Upper lobe of left lung (tissue), 6 donors: ENCODE results near the gene ERICH4. TPM values are rescaled to one million over a fixed set of nuclear protein-coding genes. Genes with fewer than 3 reads are reported as not detected.

ENCODE experiments used
- ATAC-seq, 2 donors: fragments of 200-7000 bp; cut with Tn5 transposase; one replicate each; pipeline ENCODE4 v1.9.1; 2022; ENCODE audit warnings: mild to moderate bottlenecking in 2 of 2, moderate library complexity in 2 of 2; ENCODE audit not compliant: low FRiP score in 2 of 2
- DNase-seq, 2 donors: peaks; one replicate each; pipeline ENCODE4 v3.0.0-alpha.2; 2019 to 2020
- H3K27ac ChIP-seq, 4 donors: fragments of 200-600 bp; sonication (generic); one replicate each; pipeline ENCODE4 v1.5.1; 2016 to 2019
- H3K27me3 ChIP-seq, 4 donors: fragments of 200-600 bp; sonication (generic); one replicate each; pipeline ENCODE4 v1.5.1; 2017 to 2019
- H3K36me3 ChIP-seq, 4 donors: fragments of 200-600 bp; sonication (generic); one replicate each; pipeline ENCODE4 v1.5.1; 2016 to 2019
- H3K4me1 ChIP-seq, 4 donors: fragments of 200-600 bp; sonication (generic); one replicate each; pipeline ENCODE4 v1.5.1; 2018 to 2019
- H3K4me3 ChIP-seq, 4 donors: fragments of 200-600 bp; sonication (generic); one replicate each; pipeline ENCODE4 v1.5.1; 2017 to 2019; ENCODE audit warnings: mild to moderate bottlenecking in 2 of 4, moderate library complexity in 1 of 4
- H3K9me3 ChIP-seq, 4 donors: fragments of 200-600 bp; sonication (generic); one replicate each; pipeline ENCODE4 v1.5.1; 2018 to 2019
- EP300 ChIP-seq, 4 donors: sonication (generic); formaldehyde crosslinking; IDR thresholded peaks; one replicate each; pipeline ENCODE4 v1.5.1; 2017; ENCODE audit warnings: antibody characterized with exemption in 4 of 4, control low read depth in 2 of 4
- POLR2A ChIP-seq, 4 donors: fragments of 450-650 bp; IDR thresholded peaks; one replicate each; pipeline ENCODE4 v1.5.1; 2016 to 2017; ENCODE audit warnings: antibody characterized with exemption in 4 of 4, mild to moderate bottlenecking in 2 of 4
- POLR2AphosphoS5 ChIP-seq, 2 donors: sonication (generic); formaldehyde crosslinking; IDR thresholded peaks; one replicate each; pipeline ENCODE4 v1.5.1; 2017; ENCODE audit warnings: antibody characterized with exemption in 2 of 2
- WGBS, 2 donors: methylation state at CpG; one replicate each; pipeline ENCODE4 v1.1.5; 2017 to 2018; 5-methylcytosine and 5-hydroxymethylcytosine counted together
- total RNA-seq, 6 donors: library from RNA; depleted of rRNA in 4 of 6; stranded (reverse); fragments of >200 nt in 4 of 6; gene quantifications; one replicate each; pipeline versions ENCODE4 v1.1.0 to v1.2.1, GENCODE V29; 2016 to 2021
- TF ChIP-seq, protein P1 (sequence below), 6 experiments: fragments of 450-650 bp in 4 of 6; fragments of 200-600 bp in 2 of 6; sonication (generic) in 2 of 6; IDR thresholded peaks; one replicate each; pipeline ENCODE4 v1.5.1; 2016 to 2019; ENCODE audit warnings: antibody characterized with exemption in 6 of 6
- donor health status: DM: no; HTN: no; CAD: no; lungs with moderate emphysema.
- donor health status: DM: no; HTN: yes; CAD: no; lungs with severe emphysema.

Gene ERICH4, protein sequence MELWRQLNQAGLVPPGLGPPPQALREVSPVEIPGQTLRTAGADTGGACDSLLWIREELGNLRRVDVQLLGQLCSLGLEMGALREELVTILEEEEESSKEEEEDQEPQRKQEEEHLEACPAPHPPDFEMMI
- total RNA-seq, result not detected

DNA sequence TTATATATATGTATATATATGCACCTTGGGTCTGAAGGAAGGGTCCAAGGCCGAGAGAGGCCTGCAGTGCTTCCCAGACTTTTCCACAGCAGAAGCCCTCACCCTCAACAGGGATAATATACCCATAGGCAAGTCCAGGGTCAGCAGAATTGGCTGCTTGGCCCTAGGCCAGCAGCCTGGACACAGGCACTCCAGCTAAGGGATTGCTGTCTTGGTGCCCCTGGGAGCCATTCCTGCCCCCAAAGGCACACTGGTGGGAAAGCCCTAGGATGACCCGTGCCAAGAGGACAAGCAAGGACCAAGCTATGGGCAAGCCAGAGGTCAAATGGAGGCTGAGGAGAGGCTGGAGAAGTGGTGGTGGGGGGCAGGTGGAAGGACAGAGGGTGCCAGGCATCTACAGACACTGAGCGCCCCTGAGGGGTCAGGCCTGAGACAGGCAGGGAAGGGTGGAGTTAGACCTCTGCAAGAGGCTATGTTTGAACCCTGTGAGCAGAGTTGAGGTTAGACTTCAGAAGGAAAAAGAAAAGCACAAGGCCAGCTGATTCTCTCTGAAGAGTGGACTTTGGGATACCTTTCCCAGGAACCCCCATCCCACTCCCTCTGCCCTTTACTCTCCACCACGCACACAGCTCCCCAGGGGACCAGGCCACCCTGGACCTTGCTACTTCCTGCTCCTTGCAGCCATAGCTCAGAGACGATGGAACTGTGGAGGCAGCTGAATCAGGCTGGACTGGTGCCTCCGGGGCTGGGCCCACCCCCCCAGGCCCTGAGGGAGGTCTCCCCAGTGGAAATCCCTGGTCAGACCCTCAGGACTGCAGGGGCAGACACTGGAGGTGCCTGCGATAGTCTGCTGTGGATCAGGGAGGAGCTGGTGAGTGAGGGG, at the start of gene ERICH4:
Gene ERICH4 (plus strand): TSS at position 684 of the 883 bp plus-strand sequence. CDS start 14 bp downstream, at position 698.
- H3K36me3 ChIP-seq, result peaks cover 0 to 6% (median 2%) of the 10 kb centered on the region in 4 donors
- no peaks in the 10 kb centered on the region for H3K27me3 ChIP-seq
- TF ChIP-seq EP300 (IDR thresholded peaks at IDR 0.05) (no peak), POLR2AphosphoS5 (IDR thresholded peaks at IDR 0.05) (no peak), POLR2A (IDR thresholded peaks at IDR 0.05) (no peak)
- TF ChIP-seq, protein P1, sequence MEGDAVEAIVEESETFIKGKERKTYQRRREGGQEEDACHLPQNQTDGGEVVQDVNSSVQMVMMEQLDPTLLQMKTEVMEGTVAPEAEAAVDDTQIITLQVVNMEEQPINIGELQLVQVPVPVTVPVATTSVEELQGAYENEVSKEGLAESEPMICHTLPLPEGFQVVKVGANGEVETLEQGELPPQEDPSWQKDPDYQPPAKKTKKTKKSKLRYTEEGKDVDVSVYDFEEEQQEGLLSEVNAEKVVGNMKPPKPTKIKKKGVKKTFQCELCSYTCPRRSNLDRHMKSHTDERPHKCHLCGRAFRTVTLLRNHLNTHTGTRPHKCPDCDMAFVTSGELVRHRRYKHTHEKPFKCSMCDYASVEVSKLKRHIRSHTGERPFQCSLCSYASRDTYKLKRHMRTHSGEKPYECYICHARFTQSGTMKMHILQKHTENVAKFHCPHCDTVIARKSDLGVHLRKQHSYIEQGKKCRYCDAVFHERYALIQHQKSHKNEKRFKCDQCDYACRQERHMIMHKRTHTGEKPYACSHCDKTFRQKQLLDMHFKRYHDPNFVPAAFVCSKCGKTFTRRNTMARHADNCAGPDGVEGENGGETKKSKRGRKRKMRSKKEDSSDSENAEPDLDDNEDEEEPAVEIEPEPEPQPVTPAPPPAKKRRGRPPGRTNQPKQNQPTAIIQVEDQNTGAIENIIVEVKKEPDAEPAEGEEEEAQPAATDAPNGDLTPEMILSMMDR (IDR thresholded peaks at IDR 0.05), result no peak
- no peaks in the 10 kb centered on the region for H3K9me3 ChIP-seq
- peaks cover 4 to 26% (median 12%) of the 10 kb centered on the region in 4 donors for H3K4me1 ChIP-seq
- H3K4me3 ChIP-seq, result no peak within 1 kb of the TSS
- no peak within 1 kb of the TSS for H3K27ac ChIP-seq
- ATAC-seq (no peak), DNase-seq (no peak)
- 76 to 79% methylated on average over 7 of the region's 7 CpGs for WGBS, 2 donors

DNA sequence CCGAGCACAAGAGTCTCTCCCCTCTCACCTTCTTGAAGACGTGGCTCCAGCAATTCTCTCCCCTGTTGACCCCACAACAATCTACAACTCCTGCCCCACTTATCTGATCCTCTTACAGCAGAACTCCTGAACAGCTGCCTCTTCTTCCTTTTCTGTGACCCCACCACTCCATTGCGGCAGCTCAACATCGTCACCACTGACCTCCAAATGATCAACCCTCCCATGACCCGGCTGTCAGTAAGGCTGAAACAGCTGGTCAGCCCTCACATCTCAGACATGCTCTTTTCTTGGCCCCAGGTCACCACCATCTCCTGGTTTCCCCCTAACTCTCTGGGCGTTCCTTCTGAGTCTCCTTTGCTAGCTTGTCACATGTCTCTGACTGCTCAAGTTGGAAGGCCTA, 47.6 kb upstream of the ERICH4 start:
- DNase-seq, result no peak
- H3K27ac ChIP-seq, result no peak overlapping the region
- ATAC-seq, result no peak
- H3K4me1 ChIP-seq, result peaks cover 14 to 30% (median 26%) of the 10 kb centered on the region in 4 donors
- no peak for TF ChIP-seq EP300 (IDR thresholded peaks at IDR 0.05)
- no peak for TF ChIP-seq POLR2AphosphoS5 (IDR thresholded peaks at IDR 0.05)
- no peak for TF ChIP-seq POLR2A (IDR thresholded peaks at IDR 0.05)
- TF ChIP-seq, protein P1 (IDR thresholded peaks at IDR 0.05), result no peak
- WGBS, 2 donors, result 77 to 79% methylated on average over 6 of the region's 6 CpGs
- H3K36me3 ChIP-seq, result peaks cover 0 to 17% (median 16%) of the 10 kb centered on the region in 4 donors
- no peak overlapping the region for H3K4me3 ChIP-seq
- H3K9me3 ChIP-seq, result no peaks in the 10 kb centered on the region
- H3K27me3 ChIP-seq, result no peaks in the 10 kb centered on the region

DNA sequence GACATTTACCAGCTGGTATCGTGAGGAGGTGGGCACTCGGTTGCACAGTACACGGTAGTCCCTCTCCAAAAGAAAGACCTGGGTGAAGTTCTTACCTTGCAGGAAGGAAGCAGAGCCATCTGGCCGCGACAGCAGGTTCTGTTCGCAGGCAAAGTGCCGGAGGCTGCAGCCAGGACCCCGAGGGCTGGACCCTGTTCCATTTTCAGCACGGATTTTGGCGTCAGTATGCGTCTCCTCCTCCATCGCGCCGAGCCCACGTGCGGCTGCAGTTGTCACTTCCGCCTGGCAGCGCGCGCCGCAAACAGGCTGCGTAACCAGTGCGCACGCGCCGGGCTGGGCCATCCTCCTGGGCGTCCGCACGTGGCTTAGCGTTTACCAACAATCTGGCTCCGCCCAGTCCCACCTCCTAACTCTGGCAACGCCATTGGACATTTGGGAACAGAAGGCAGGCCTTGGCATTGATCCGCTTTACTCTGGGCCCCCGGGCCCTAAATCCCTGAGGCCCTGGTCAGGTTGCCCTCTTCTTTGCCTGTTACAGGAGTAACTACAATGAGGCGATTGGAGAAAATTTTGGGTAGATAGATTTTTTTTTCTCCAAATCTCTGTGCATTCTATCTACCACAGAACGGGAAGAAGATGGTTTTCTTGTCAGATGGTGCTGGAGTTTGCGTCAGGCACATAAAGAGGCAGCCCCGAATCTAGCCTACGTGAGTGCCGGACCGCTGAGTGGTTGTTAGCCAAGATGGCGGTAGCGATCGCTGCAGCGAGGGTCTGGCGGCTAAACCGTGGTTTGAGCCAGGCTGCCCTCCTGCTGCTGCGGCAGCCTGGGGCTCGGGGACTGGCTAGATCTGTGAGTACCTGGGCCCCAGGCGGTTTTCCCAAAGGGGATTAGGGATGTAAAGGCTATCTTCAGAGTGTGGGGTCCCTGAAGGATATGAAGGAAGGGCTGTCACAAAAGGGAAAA, 45.6 kb upstream of the ERICH4 start, which contains the start of the genes BCKDHA and EXOSC5:
Gene BCKDHA (plus strand): TSS at position 733 of the 964 bp plus-strand sequence. CDS start 10 bp downstream, at position 743.
Gene EXOSC5 (minus strand): TSS at position 274 of the 964 bp plus-strand sequence. CDS start 31 bp downstream, at position 243.
- H3K36me3 ChIP-seq, result peaks cover 0 to 4% (median 0%) of the 10 kb centered on the region in 4 donors
- peak within 1 kb of the TSS; percentile 90 to 94 (median 92) for H3K27ac ChIP-seq
- H3K4me3 ChIP-seq, result peak within 1 kb of the TSS; percentile 90 to 100 (median 97)
- H3K27me3 ChIP-seq, result no peaks in the 10 kb centered on the region
- DNase-seq (peak; percentile 99 to 100), ATAC-seq (peak; percentile 99)
- H3K4me1 ChIP-seq, result peaks cover 21 to 45% (median 30%) of the 10 kb centered on the region in 4 donors
- 0% methylated on average over 38 to 44 of the region's 50 CpGs for WGBS, 2 donors
- peak; percentile 63 to 77 for TF ChIP-seq POLR2AphosphoS5 (IDR thresholded peaks at IDR 0.05)
- TF ChIP-seq, protein P1 (IDR thresholded peaks at IDR 0.05), result peak in 3 of 6 experiments; percentile 27 to 49 (median 39)
- peak in 1 of 4 donors; percentile 53 for TF ChIP-seq EP300 (IDR thresholded peaks at IDR 0.05)
- TF ChIP-seq POLR2A (IDR thresholded peaks at IDR 0.05), result peak in 3 of 4 donors; percentile 41 to 75 (median 70)
- no peaks in the 10 kb centered on the region for H3K9me3 ChIP-seq

DNA sequence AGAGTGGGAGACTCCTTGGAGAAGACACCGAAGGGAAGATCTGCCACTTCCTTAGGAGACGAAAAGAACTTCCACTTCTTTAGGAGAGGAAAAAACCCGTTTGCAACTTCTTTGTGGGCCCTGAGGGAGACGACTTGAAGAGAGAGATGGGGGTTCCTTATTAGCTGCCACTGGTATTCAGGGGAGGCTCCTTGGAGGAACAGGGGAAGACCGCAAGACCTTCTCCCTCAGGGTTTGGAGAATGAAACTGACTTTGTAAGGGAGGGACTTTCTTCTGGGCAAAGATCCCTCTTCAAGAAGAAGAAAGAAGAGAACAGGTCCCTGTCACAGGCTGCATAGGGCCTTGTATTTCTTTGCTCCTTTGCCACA, 44.9 kb upstream of the ERICH4 start:
- Histone ChIP-seq H3K27me3 (no peaks in the 10 kb centered on the region), H3K27ac (peak overlapping the region; percentile 90 to 94 (median 92)), H3K4me1 (peaks cover 25 to 52% (median 30%) of the 10 kb centered on the region in 4 donors), H3K36me3 (peaks cover 0 to 11% (median under 1%) of the 10 kb centered on the region in 4 donors), H3K4me3 (peak overlapping the region; percentile 90 to 100 (median 97)), H3K9me3 (no peaks in the 10 kb centered on the region)
- DNase-seq (no peak), ATAC-seq (no peak)
- TF ChIP-seq EP300 (IDR thresholded peaks at IDR 0.05), result no peak
- TF ChIP-seq, protein P1 (IDR thresholded peaks at IDR 0.05), result no peak
- no peak for TF ChIP-seq POLR2A (IDR thresholded peaks at IDR 0.05)
- no peak for TF ChIP-seq POLR2AphosphoS5 (IDR thresholded peaks at IDR 0.05)
- 0 to 1% methylated on average over 5 of the region's 5 CpGs for WGBS, 2 donors
